SJCRH30 (cell line): ENCODE results near the gene NAV1. TPM values are rescaled to one million over a fixed set of nuclear protein-coding genes. Genes with fewer than 3 reads are reported as not detected.
"Not testable (repeated sequence)": the region's sequence is repeated elsewhere in the genome, so short reads cannot be mapped to it uniquely, and the experiment has no call there.

ENCODE experiments used
- DNase-seq, 2 experiments: peaks; one replicate each; pipeline ENCODE4 v3.0.0-alpha.2; 2015 to 2020
- H3K27ac ChIP-seq: fragments of 250-450 bp; sonication (Bioruptor Pico); 2 replicates; pipeline ENCODE4 v1.5.1; 2020; ENCODE audit warnings: mild to moderate bottlenecking, moderate library complexity
- H3K27me3 ChIP-seq: fragments of 250-450 bp; sonication (Bioruptor Pico); 2 replicates; pipeline ENCODE4 v1.5.1; 2020; ENCODE audit warnings: mild to moderate bottlenecking, moderate library complexity
- H3K36me3 ChIP-seq: fragments of 250-450 bp; sonication (Bioruptor Pico); 2 replicates; pipeline ENCODE4 v1.5.1; 2020; ENCODE audit warnings: mild to moderate bottlenecking, moderate library complexity
- H3K4me1 ChIP-seq: fragments of 250-450 bp; sonication (Bioruptor Pico); 2 replicates; pipeline ENCODE4 v1.5.1; 2020; ENCODE audit warnings: mild to moderate bottlenecking, moderate library complexity
- H3K4me3 ChIP-seq: fragments of 250-450 bp; sonication (Bioruptor Pico); 2 replicates; pipeline ENCODE4 v1.5.1; 2020; ENCODE audit warnings: mild to moderate bottlenecking, moderate library complexity
- H3K9me3 ChIP-seq: fragments of 250-450 bp; sonication (Bioruptor Pico); replicated peaks from 2 replicates; pipeline ENCODE4 v1.5.1; 2020; ENCODE audit warnings: mild to moderate bottlenecking, moderate library complexity
- total RNA-seq: library from RNA; depleted of rRNA; stranded (reverse); fragments of >200 nt; shearing (Covaris generic); gene quantifications from 2 replicates; pipeline ENCODE4 v1.2.3, GENCODE V29; 2014

Gene NAV1
- total RNA-seq, 1 experiment from 2014 or later, result 63.8 TPM

DNA sequence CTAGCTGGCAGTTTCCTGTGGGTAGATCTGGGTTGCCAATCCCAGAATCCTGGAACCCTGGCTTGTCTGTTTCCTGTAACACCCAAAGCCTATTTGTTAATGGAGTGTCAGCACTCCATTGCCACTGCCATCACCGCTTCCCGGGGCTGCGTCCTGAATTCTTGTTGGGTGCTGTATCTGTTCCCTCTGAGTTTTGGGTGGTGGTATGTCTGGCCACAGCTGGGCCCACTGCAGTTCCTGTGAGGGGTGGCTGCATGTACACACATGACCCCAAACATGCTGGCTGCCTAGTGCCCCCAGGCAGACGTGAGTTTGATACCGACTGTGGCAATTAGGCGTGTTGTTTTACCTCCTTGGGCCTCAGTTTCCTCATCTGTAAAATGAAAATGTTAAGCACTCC is 29.3 kb downstream of the NAV1 start:
- no peaks in the 10 kb centered on the region for H3K27me3 ChIP-seq
- H3K4me1 ChIP-seq, result peaks cover 12% of the 10 kb centered on the region
- no peaks in the 10 kb centered on the region for H3K9me3 ChIP-seq
- no peak overlapping the region for H3K4me3 ChIP-seq
- DNase-seq, result no peak
- peaks cover 6% of the 10 kb centered on the region for H3K36me3 ChIP-seq
- H3K27ac ChIP-seq, result no peak overlapping the region

DNA sequence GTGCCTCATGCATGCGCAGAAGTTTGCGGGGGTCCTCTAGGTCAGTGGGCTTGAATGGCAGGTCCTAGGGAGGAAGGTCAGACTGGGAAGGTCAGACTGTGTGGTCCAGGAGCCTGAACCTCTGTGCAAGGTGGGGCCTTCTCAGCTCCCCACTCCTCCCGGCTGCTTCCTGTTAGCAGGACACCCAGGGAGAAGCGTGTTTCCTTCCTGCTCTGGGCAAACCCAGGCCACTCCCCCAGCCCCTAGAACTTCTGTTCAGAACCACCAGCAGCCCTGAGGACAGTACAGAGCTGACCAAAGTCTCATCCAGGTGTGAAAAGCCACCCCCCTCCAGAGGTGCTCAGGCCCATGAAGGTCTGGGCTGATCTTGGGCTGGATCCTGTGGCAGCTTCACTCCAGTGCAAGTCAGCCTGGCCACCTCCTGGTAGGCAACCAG is 29.9 kb downstream of the NAV1 start:
- Histone ChIP-seq H3K27me3 (no peaks in the 10 kb centered on the region), H3K27ac (no peak overlapping the region), H3K36me3 (peaks cover 4% of the 10 kb centered on the region)

DNA sequence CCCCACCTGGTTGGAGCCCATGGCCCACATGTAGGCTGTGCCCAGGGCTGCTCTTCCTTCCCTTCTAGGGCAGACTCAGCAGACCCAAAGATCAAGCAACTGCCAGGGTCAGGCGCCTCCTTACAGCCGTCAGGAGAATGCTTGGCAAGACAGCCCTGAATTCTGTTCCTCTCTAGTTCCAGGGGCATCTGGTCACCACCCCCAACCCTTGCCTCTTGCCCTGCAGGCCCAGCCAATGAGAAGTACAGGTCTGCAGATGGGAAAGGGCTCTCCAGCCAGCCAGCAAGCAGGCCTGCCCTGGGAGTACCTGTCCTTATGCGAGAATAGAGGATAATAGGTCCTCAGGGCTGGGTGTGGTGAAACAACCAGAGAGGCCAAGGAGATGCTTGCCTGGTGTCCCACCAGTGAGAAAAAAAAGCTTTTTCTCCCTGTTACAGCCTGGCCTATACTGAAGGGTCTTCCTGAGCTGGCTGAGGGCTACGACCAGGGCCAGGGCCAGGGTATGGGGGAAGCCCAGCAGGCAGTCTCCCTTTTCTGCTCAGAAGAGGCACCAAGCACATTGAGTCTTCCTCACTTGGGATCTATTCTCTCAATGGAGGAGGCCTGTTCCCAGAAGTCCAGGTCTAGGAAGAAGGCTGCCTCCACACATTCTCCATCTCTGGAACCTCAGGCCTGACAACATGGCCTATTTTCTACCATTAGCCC is 31.4 kb downstream of the NAV1 start:
- Histone ChIP-seq H3K4me3 (no peak overlapping the region), H3K27ac (no peak overlapping the region), H3K36me3 (peaks cover 4% of the 10 kb centered on the region), H3K27me3 (no peaks in the 10 kb centered on the region), H3K9me3 (no peaks in the 10 kb centered on the region), H3K4me1 (peaks cover 12% of the 10 kb centered on the region)
- no peak for DNase-seq

More for the DNA sequence above, 29.9 kb downstream of the NAV1 start:
- no peak overlapping the region for H3K4me3 ChIP-seq
- DNase-seq, result no peak
- H3K4me1 ChIP-seq, result peaks cover 12% of the 10 kb centered on the region
- no peaks in the 10 kb centered on the region for H3K9me3 ChIP-seq

GRCh38 chr1:201570886-201571624 is 32.1 kb downstream of the NAV1 start:
- no peaks in the 10 kb centered on the region for H3K9me3 ChIP-seq
- peaks cover 4% of the 10 kb centered on the region for H3K36me3 ChIP-seq
- DNase-seq, result no peak
- H3K27ac ChIP-seq, result no peak overlapping the region
- no peak overlapping the region for H3K4me3 ChIP-seq
- no peaks in the 10 kb centered on the region for H3K27me3 ChIP-seq
- H3K4me1 ChIP-seq, result peaks cover 12% of the 10 kb centered on the region

DNA sequence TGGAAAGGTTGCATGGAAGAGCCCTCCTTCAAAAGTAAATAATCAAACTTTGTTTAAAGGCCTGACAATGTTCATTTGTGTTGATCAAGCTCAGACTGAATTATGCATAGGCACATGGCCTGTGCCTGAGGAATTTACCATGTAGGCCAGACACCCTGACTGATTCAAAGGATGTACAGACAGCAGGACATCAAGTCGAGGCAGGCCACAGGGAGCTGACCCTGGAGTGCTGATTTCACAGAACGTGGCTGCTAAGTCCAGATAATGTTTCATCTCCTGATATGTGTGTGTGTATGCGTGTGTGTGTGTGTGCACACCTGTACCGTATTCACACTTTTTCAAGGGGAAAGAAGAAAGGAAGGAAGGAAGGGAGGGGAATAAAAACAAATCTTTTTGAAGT is 34.1 kb downstream of the NAV1 start:
- Histone ChIP-seq H3K4me1 (no peaks in the 10 kb centered on the region), H3K4me3 (no peak overlapping the region), H3K9me3 (peaks cover 7% of the 10 kb centered on the region; the same call in 1 of the 2 replicates), H3K27ac (no peak overlapping the region), H3K36me3 (peaks cover 4% of the 10 kb centered on the region), H3K27me3 (no peaks in the 10 kb centered on the region)
- DNase-seq, result no peak

GRCh38 chr1:201573923-201574322 is 35.0 kb downstream of the NAV1 start:
- Histone ChIP-seq H3K4me3 (no peak overlapping the region), H3K36me3 (peaks cover 7% of the 10 kb centered on the region), H3K4me1 (no peaks in the 10 kb centered on the region), H3K27me3 (no peaks in the 10 kb centered on the region), H3K27ac (no peak overlapping the region), H3K9me3 (peaks cover 7% of the 10 kb centered on the region; the same call in 1 of the 2 replicates)
- no peak for DNase-seq

GRCh38 chr1:201575912-201576311 is 37.0 kb downstream of the NAV1 start:
- H3K36me3 ChIP-seq, result peaks cover 11% of the 10 kb centered on the region; the same call in 1 of the 2 replicates
- H3K4me3 ChIP-seq, result no peak overlapping the region
- peaks cover 7% of the 10 kb centered on the region; the same call in 1 of the 2 replicates for H3K9me3 ChIP-seq
- H3K4me1 ChIP-seq, result no peaks in the 10 kb centered on the region
- H3K27me3 ChIP-seq, result no peaks in the 10 kb centered on the region
- no peak for DNase-seq
- H3K27ac ChIP-seq, result no peak overlapping the region

- Histone ChIP-seq H3K27ac (no peak overlapping the region), H3K4me3 (no peak overlapping the region), H3K9me3 (peaks cover 7% of the 10 kb centered on the region; the same call in 1 of the 2 replicates), H3K4me1 (no peaks in the 10 kb centered on the region), H3K36me3 (peaks cover 8% of the 10 kb centered on the region; the same call in 1 of the 2 replicates), H3K27me3 (no peaks in the 10 kb centered on the region)
- DNase-seq, result no peak
These were observed 38.0 kb downstream of the NAV1 start for GRCh38 chr1:201576914-201577313.

DNA sequence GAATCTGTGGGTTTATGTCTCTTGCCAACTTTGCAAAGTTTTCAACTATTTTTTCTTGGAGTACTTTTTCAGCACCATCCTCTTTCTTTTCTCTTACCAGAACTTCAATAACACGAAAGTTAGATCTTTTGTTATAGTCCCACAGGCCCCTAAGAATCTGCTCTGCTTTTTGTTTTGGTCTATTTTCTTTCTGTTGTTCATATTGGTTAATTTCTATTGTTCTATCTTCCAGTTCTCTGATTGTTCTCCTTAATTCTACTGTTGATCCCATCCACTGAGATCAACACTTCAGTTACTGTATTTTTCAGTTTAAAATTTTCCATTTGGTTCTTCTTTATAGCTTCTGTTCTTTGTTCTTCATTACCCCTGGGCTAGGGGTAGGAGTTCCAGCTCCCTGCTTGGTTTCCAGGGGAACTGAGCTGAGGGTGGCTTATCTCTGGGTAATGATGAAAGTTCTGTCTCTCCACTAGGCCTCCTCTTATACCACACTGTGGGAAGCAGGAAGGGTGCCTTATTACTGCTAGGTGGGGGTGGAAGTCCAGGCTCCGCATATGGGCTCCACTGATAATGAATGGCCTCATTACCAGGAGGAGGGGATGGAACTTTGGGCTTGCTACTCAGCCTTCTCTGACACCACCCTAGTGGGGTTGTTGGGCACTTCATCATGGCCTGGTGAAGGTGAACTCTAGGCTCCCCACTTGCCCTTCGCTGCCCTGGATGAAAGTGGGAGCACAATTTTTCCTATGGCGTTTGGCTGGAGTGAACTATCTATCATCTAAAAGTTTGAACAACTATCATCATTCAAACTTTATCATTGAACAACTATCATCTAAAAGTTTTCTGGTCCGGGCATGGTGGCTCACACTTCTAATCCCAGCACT is 39.3 kb downstream of the NAV1 start:
- no peaks in the 10 kb centered on the region for H3K27me3 ChIP-seq
- H3K4me1 ChIP-seq, result no peaks in the 10 kb centered on the region
- peaks cover 7% of the 10 kb centered on the region; the same call in 1 of the 2 replicates for H3K9me3 ChIP-seq
- DNase-seq, result no peak
- H3K27ac ChIP-seq, result no peak overlapping the region
- peaks cover 8% of the 10 kb centered on the region; the same call in 1 of the 2 replicates for H3K36me3 ChIP-seq
- no peak overlapping the region for H3K4me3 ChIP-seq

DNA sequence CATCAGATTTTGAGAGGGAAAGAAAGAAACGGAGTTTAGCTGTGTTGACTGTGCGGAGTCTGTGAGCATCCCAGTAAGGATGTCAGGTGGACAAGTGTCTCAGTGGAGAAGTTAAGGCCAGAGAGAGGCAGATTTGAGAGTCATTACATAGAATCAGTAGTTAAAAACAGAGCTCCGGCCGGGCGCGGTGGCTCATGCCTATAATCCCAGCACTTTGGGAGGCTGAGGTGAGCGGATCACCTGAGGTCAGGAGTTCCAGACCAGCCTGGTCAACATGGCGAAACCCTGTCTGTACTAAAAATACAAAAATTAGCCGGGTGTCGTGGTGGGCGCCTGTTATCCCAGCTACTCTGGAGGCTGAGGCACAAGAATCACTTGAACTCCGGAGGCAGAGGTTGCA is 42.4 kb downstream of the NAV1 start:
- H3K4me1 ChIP-seq, H3K27me3 ChIP-seq, H3K4me3 ChIP-seq, DNase-seq, H3K27ac ChIP-seq, H3K9me3 ChIP-seq: not testable (repeated sequence)
- peaks cover 14% of the 10 kb centered on the region for H3K36me3 ChIP-seq

DNA sequence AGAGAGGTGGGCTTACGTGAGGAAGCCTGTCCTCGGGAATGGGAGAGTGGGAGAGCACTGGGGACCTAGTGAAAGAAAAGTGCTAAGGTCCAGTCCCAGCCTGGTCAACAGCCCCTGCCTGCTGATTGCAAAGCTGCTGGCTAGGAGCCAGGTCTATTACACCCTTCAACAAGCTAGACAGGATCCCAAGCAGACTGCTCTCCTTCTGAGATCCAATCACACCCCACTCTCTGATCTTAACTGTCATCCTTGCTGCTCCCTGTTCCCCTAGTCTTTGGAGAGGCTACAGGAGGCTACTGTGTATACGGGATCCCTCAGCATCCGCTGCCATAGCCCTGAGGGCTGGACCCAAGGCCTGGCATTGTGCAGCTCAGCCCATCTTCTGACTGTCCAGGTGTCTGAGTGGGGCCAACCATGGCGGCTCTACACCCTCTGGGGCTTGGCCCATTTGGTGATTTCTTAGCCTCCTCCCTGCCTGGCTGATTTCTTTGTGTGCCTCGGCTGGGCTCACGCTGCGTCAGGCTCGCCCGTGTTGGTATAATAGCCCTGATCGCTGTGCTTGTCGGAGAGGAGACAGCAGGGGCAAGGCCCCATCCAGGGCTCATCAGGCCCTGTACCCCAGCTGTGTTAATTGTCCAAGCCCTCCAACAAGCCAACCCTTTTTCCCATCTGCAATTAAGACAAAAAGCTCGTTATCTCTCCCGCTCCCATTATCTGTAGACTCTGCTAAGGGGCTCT is 43.9 kb downstream of the NAV1 start:
- no peaks in the 10 kb centered on the region for H3K27me3 ChIP-seq
- H3K4me3 ChIP-seq, result no peak overlapping the region
- H3K4me1 ChIP-seq, result no peaks in the 10 kb centered on the region
- no peak for DNase-seq
- no peak overlapping the region for H3K27ac ChIP-seq
- H3K9me3 ChIP-seq, result no peaks in the 10 kb centered on the region
- peaks cover 18% of the 10 kb centered on the region for H3K36me3 ChIP-seq

GRCh38 chr1:201583663-201584062 is 44.7 kb downstream of the NAV1 start:
- no peak overlapping the region for H3K4me3 ChIP-seq
- H3K9me3 ChIP-seq, result no peaks in the 10 kb centered on the region
- no peaks in the 10 kb centered on the region for H3K4me1 ChIP-seq
- no peak overlapping the region for H3K27ac ChIP-seq
- DNase-seq, result no peak
- H3K27me3 ChIP-seq, result no peaks in the 10 kb centered on the region
- H3K36me3 ChIP-seq, result peaks cover 18% of the 10 kb centered on the region

DNA sequence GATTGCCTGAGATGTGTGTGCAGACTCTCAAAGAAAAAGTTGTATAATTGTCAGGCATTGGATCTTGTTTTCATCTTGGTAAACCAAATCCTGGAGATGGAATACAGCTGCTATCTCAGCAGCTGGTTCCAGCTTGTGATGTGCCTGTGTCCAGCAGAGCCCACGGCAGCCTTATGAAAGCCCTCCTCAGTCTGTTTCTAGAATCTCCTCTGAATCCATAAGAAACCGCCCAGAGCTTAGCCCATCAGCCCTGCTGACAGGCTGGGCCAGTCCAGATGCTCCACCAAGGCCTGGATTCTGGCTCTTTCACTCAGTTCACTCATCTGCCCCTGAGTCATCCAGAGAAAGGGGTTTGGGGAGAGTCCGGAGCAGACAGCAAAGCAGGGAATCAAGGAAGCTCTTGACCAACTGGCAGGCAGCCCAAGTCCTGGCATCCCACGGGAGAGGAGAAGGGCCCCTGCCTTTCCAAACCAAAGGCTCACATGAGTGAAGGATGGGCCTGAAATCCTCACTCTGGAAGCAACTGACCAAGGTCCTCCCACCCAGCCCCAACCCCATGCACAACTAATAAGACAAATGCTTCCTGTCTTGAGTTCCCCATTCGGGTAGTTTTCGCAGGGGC is 45.7 kb downstream of the NAV1 start:
- no peaks in the 10 kb centered on the region for H3K4me1 ChIP-seq
- no peak overlapping the region for H3K27ac ChIP-seq
- H3K9me3 ChIP-seq, result no peaks in the 10 kb centered on the region
- no peaks in the 10 kb centered on the region for H3K27me3 ChIP-seq
- peaks cover 15% of the 10 kb centered on the region for H3K36me3 ChIP-seq
- DNase-seq, result peak in 1 of 2 experiments; percentile 41
- H3K4me3 ChIP-seq, result no peak overlapping the region

DNA sequence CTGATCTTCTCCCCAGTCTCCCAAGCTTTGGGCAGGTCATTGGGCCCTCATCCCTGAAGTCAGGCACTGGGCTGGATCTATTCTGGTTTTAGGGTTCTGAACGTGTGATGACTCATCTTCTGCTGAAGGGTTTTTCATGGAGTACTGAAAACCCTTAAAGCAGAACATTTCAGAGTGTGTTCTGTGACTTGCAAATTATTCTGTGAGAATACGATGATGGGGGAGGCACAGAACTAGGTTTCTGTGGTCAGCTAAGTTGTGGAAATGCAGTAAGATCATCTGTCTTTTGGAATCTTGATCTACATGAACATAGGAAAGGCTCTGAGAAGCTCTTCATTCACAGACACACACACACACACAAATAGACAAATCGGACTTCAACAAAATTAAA is 46.2 kb downstream of the NAV1 start:
- no peaks in the 10 kb centered on the region for H3K4me1 ChIP-seq
- peaks cover 15% of the 10 kb centered on the region for H3K36me3 ChIP-seq
- H3K27ac ChIP-seq, result no peak overlapping the region
- H3K9me3 ChIP-seq, result no peaks in the 10 kb centered on the region
- H3K4me3 ChIP-seq, result no peak overlapping the region
- H3K27me3 ChIP-seq, result no peaks in the 10 kb centered on the region
- DNase-seq, result no peak
